Left renal cortex interstitium (tissue), 4 donors: Measurements from ENCODE around the gene ALOXE3. TPM values are rescaled to one million over a fixed set of nuclear protein-coding genes. Genes with fewer than 3 reads are reported as not detected.

ENCODE experiments used
- DNase-seq, 4 donors: peaks; one replicate each; pipeline ENCODE4 v3.0.0-alpha.2; 2013; ENCODE audit warnings: low read depth in 4 of 4, low spot score in 2 of 4, missing footprints in 1 of 4
- polyA plus RNA-seq, 4 donors: library from polyadenylated mRNA; unstranded; fragments of 120-200 nt; gene quantifications; one replicate each; pipeline ENCODE4 v1.2.1, GENCODE V29; 2013; ENCODE audit not compliant: insufficient read length in 4 of 4

Gene ALOXE3
- polyA plus RNA-seq, 4 donors = 0.05 TPM; not detected in 3

GRCh38 chr17:8154608-8155155 lies 36.4 kb upstream of the ALOXE3 start:
- DNase-seq = no peak

DNA sequence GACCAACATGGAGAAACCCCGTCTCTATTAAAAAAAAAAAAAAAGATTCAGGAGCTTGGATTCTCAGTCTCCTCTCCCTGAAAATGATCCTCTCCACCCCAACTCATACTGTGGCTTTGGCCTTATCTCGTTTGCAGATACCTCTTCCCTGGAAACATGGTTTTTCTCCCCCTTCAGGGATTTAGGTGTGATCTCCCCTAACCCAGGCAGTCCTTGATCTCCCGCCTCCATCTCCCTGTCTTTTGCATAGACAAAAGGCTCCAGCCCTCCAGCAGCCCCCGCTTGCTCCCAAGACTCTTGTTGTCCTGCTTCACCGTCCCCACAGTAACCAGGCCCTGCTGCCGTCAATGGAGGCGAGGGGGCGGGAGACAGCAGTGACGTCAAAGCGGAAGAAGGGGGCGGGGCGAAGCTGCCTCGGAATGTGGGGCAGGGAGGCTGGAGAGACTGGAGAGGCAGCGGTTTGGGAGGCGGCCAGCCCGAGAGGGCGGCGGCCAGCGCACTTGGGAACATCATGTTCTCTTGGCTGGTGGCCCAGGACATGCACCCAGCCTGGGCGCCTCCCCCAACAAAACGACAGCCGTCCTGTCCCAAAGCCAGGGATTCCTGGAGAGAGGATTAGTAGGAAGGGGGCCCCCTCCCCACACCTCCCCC lies 35.8 kb upstream of the ALOXE3 start:
- peak in 3 of 4 donors; percentile 92 to 94 (median 93) for DNase-seq

GRCh38 chr17:8153525-8153956 lies 35.2 kb upstream of the ALOXE3 start:
- DNase-seq = no peak

- DNase-seq = no peak
Measured at GRCh38 chr17:8153031-8153451, 34.7 kb upstream of the ALOXE3 start.

DNA sequence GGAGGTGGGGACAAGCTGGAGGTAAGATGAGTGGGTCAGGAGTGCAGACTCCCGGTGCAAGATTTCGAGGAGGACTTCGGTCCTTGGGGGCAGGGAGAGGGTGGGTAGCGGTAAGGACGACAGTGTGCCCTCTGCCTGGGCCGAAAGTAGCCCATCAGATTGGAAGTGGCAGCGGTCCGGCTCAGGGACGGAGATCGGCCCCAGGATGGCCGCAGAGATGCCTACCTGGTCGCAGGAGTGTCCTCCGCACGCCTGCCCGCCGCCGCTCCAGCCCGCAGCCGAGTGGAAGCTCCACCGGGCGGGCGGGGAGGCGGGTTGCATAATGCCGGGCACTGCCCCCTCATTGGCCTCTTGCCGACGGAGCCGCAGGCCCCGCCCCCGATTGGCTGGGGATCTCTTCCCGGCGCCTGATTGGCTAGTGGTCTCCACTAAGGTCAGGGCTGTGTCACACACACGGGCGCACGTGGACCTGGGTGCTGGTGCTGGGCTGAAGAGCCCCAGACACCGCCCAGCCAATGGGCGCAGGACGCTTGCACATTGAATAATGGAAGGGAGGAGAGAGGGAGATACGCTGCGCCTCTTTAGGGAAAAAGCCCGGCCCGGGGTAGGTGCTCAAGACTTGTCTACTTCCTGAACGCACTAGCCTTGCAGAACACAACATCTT lies 33.9 kb upstream of the ALOXE3 start, which contains the start of gene PER1:
Gene PER1 (minus strand): TSS at position 293 of the 664 bp plus-strand sequence. CDS start 1,698 bp downstream, outside the sequence.
- DNase-seq = peak in 2 of 4 donors; percentile 87 to 89

DNA sequence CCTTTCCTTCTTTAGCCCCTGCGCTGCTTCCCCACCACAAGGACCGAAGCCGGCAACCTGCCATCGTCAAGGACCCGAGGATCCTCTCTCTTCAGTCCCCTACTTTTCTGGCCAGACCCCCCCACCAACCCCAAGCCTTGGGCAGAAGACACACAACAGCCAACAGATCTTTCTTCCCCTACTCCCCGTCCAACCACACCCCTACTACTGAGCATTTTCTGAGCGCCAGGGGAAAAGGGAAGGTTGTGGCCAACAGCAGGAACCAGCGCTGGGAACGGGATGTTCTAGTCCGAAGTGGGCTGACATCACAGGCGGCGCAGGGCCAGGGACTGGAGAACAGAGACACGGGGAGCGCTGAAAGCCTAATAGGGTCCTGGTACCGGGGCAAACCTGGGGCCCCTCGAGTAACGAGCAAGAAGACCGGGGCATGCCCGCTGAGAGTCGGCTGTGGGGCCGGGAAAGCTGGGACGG lies 33.4 kb upstream of the ALOXE3 start:
- no peak for DNase-seq

DNA sequence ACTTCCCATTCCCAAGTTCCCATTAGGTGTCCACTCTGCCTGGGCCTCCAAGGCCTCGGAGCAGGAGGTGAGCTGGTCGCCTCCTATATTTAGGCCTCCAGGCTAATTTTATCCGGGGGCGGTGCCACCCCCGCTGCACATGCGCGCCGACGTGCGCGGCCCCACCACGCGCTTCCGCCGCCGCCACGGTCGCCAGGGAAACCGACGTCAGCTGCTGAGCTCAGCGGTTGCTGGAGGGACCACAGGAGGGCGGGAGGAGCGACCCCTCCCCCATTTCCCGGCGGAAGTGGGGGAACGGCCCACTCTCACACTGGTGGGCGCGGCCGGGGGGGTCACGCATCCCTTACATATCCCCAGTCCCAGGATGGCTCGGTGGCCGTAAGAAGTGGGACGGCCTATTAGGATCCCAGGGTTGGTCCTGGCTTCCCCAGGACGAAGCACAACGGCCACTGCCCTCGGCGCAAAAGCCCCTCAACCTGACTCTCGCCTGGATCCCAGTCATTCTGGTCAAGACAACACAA lies 32.9 kb upstream of the ALOXE3 start:
- DNase-seq = peak in 2 of 4 donors; percentile 82 to 87

- no peak for DNase-seq
Measured at GRCh38 chr17:8150194-8151119, 32.1 kb upstream of the ALOXE3 start.

DNA sequence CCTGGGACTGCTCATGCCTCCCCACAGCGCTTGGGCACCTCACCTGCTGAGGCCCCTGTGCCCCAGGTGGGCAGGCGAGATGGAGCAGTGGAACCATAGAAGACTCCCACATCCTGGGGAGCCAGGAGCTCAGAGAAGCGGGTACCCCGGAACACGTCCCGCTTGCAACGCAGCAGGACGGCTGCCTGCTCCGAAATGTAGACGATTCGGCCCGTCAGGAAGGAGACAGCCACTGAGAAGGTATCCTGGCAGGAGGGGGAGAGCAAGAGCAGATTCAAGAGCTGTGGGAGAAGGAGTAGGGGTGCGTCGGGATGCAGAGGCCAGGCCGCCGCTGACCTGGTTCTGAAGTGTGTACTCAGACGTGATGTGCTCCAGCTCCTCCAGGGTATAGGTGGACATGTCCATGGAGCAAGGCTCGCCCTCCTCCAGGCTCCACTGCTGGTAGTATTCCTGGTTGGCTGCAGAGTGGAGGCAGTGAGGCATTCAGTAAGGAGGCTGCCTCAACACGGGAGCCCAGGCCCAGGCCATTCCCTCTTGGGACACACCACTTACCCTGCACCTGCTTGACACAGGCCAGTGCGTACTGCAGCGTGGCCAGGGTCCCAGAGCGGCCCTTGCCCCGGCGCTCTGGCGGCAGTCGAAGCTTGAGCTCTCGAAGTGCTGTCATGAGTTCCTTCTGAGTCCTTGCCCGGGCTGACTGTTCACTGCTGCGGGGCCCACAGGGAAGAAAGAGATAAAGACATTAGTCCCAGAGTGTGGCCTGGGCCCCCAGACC lies 31.3 kb upstream of the ALOXE3 start:
- DNase-seq = no peak

DNA sequence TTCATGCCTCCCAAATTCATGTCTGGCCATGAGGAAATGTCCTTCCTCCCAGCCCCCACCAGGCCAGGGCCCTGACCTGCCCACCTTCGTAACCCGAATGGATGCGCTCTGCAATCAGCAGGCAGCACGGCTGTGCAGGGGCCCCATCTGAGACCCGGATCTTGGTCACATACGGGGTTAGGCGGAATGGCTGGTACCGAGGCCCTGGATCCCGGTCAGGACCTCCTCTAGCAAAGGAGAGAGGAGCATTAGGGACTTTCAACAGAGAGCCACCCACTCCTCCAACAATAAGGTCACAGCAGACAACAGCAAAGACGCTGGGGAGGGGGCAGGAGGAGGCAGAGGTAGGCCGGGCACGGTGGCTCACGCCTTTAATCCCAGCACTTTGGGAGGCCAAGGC lies 30.2 kb upstream of the ALOXE3 start:
- no peak for DNase-seq

GRCh38 chr17:8147805-8148404 lies 29.6 kb upstream of the ALOXE3 start:
- no peak for DNase-seq

DNA sequence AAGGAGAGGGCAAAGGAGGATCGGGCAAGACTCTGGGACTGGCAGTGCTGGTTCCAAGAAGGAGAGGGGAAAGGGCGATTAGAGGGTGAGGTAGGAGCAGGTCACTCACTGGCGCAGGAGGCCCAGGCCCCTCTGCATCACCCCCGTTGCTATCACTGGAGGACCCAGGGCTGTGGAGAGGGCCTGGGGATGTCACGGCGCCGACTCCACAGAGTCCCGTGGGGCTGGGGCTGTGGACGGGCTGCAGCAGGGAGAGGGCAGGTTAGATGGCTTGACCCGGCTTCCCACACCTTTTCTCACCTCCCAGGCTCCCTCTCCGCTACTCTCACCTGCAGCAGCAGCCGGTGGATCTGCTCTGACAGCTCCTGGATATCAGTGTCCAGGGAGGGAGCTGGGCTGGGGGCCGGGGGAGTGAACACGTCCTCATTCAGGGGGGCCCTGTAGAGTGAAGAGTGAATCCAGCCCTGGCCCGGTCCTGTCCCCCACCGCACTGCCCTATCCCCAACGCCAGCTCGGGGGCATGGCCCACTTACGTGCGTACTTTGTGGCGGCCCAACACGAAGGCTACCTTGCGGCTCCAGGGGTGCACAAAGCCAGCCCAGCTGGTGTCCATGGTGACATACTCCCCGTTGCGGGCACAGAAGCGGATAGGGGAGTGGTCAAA lies 29.0 kb upstream of the ALOXE3 start:
- DNase-seq = no peak

DNA sequence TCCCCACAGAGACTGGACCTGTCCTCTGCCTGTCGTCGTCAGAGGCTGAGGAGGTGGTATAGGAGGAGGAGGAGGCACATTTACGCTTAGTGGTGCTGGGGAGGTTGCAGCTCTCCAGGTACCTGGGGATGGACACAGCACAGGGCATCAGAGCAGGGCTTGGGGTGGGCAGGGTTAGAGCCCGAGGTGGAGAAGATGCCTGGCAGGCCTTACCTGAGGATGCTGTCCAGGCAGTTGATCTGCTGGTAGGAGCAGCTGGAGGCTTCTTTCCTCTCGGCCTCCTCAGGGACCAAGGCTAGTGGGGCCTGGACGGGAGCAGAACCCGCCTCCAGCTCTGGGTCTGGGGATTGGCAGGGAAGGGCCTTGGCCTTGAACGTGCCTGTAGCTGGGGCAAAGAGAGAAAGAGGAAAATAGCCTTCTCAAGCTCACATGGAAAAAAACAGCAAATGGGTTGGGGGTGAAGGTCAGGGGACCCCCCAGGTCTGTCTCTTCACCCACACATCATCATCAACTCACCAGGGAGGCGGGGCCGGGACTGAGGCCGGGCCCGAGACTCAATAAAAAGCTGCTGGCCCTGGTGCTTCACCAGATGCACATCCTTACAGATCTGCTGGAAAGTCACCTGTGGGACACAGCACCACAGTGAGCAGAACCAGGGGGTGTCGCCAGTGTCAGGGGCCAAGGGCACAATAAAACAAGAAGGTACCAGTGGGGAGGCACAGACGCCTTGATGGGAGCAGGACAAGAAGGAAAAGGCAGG lies 28.2 kb upstream of the ALOXE3 start:
- no peak for DNase-seq

DNA sequence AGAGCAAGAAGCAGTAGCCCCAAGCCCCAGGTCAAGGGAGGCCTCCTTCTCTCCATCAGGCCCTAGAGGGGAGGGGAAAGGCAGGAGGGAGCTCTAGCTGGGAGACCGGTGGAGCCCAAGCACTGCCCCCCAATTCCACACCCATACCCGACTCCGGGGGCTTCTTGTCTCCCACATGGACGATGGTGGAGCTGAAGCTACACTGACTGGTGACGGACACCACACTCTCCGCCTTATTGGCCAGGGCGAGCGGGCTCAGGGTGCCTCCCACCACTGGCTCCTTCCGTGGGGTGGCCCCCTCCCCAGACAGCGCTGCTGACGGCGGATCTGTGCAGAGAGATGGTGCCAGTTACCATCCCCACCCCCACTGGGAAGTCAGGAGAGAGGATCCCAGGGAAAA lies 27.5 kb upstream of the ALOXE3 start:
- DNase-seq = no peak

- no peak for DNase-seq
Measured at GRCh38 chr17:8144401-8145231, 26.3 kb upstream of the ALOXE3 start.

- DNase-seq = no peak
Measured at GRCh38 chr17:8143581-8144400, 25.5 kb upstream of the ALOXE3 start.
